Transverse colon (tissue), 4 donors: ENCODE results near the gene IL17C. TPM values are rescaled to one million over a fixed set of nuclear protein-coding genes. Genes with fewer than 3 reads are reported as not detected.
A peak's percentile ranks its signal among the peaks of the same experiment; 100 is the strongest.

Experiments used
- DNase-seq: peaks from one replicate; pipeline ENCODE4 v3.0.0-alpha.2; 2019
- H3K27ac ChIP-seq, 4 donors: fragments of 200-600 bp; sonication (generic); 2 replicates each; pipeline ENCODE4 v1.5.1; 2016 to 2018; ENCODE audit warnings: inconsistent platforms in 4 of 4
- H3K27me3 ChIP-seq: fragments of 200-600 bp; sonication (generic); 2 replicates; pipeline ENCODE4 v1.5.1; 2017; ENCODE audit warnings: inconsistent platforms
- H3K36me3 ChIP-seq, 4 donors: fragments of 200-600 bp; sonication (generic); 2 replicates each; pipeline ENCODE4 v1.5.1; 2017 to 2019; ENCODE audit warnings: inconsistent platforms in 4 of 4
- H3K4me1 ChIP-seq, 4 donors: fragments of 200-600 bp; sonication (generic); 2 replicates each; pipeline ENCODE4 v1.5.1; 2017 to 2020; ENCODE audit warnings: inconsistent platforms in 4 of 4
- H3K4me3 ChIP-seq, 4 donors: fragments of 200-600 bp; sonication (generic); 1 replicate in 1 of 4; 2 replicates in 3 of 4; pipeline versions ENCODE4 v1.5.1 to v1.6.1; 2017 to 2019; ENCODE audit warnings: inconsistent platforms in 4 of 4
- H3K9me3 ChIP-seq, 2 donors: fragments of 200-600 bp; sonication (generic); 2 replicates each; pipeline ENCODE4 v1.5.1; 2017 to 2019; ENCODE audit warnings: inconsistent platforms in 2 of 2
- CTCF ChIP-seq, 5 experiments: fragments of 200-600 bp in 3 of 5; fragments of 450-650 bp in 2 of 5; sonication (generic) in 3 of 5; IDR thresholded peaks; 1 replicate in 2 of 5; 2 replicates in 3 of 5; pipeline ENCODE4 v1.5.1; 2016 to 2017; ENCODE audit warnings: antibody characterized with exemption in 5 of 5, inconsistent platforms in 3 of 5, mild to moderate bottlenecking in 2 of 5, moderate library complexity in 1 of 5
- EP300 ChIP-seq: sonication (generic); formaldehyde crosslinking; IDR thresholded peaks from one replicate; pipeline ENCODE4 v1.6.1; 2017; ENCODE audit warnings: antibody characterized with exemption, low read depth
- POLR2A ChIP-seq: fragments of 450-650 bp; IDR thresholded peaks from one replicate; pipeline ENCODE4 v1.6.1; 2016; ENCODE audit warnings: antibody characterized with exemption, mild to moderate bottlenecking, moderate library complexity
- POLR2AphosphoS5 ChIP-seq, 3 donors: sonication (generic); formaldehyde crosslinking; IDR thresholded peaks; one replicate each; pipeline ENCODE4 v1.6.1; 2016; ENCODE audit warnings: antibody characterized with exemption in 3 of 3
- WGBS, 2 donors: methylation state at CpG; one replicate each; pipeline ENCODE4 v1.1.5; 2018; ENCODE audit warnings: low coverage in 1 of 2; 5-methylcytosine and 5-hydroxymethylcytosine counted together
- in situ Hi-C, 4 donors: fragments of 200-750 bp; cut with MboI; loops; one replicate each; pipeline versions ENCODE4 v1.15.0 to v1.15.1; 2017; ENCODE audit warnings: low sequenced_read_pairs in 3 of 4, low pct_ligation_motif_present in 1 of 4, low pct_unique_long_range_greater_than_20kb in 1 of 4
- intact Hi-C: fragments of 100-400 bp; cut with DNase I; formaldehyde crosslinking; loops from one replicate; pipeline ENCODE4 v1.15.1; 2023; ENCODE audit warnings: low total_unique reads
- total RNA-seq, 4 donors: library from RNA; depleted of rRNA; stranded (reverse); fragments of >200 nt; gene quantifications; one replicate each; pipeline ENCODE4 v1.1.0, GENCODE V29; 2016

IL17C gene
- total RNA-seq, 4 donors from 2014 or later: not detected

DNA sequence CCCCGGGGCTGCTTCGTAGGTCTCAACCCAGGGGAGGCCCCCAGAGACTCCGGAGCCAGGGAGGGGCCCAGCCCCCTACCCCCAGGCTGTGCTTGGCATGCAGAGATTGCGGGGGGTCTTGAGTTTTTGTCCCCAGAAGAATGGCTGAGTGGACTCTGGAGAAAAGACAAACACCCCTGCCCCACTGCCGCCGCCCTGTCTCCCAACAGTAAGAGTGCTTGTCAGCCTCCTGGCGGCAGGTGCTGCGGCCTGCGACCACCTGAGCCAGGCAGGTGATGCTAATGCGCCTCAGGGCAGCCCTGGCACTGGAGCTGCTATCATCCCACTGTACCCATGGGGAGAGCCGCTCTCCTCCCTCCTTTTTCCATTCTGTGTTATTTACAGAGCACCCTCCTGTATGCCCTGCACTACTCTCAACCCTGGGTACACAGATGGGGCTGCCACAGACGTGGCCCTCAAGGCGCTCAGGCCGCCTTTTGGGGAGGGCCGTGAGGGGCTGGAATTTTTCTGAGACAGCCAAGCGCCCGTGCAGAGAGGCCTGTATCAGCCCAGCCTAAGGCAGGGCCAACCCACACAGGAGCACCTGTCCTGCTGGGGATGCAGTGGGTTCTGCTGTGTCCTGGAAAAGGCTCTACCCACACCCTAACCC is 2.6 kb upstream of the IL17C start:
- Histone ChIP-seq H3K27me3 (peaks cover 57% of the 10 kb centered on the region), H3K27ac (no peak overlapping the region), H3K4me1 (peaks cover 12 to 39% (median 35%) of the 10 kb centered on the region in 4 donors), H3K36me3 (peaks cover 0 to 13% (median 3%) of the 10 kb centered on the region in 4 donors), H3K4me3 (no peak overlapping the region), H3K9me3 (no peaks in the 10 kb centered on the region)
- TF ChIP-seq POLR2A: no peak
- TF ChIP-seq EP300: no peak
- no peak for TF ChIP-seq POLR2AphosphoS5 (IDR thresholded peaks at IDR 0.05)
- no peak for TF ChIP-seq CTCF (IDR thresholded peaks at IDR 0.05)
- in situ Hi-C loops (no loop called here), intact Hi-C loops (no loop called here)
- DNase-seq: no peak
- 50 to 87% methylated on average over 2 to 15 of the region's 17 CpGs for WGBS, 2 donors

DNA sequence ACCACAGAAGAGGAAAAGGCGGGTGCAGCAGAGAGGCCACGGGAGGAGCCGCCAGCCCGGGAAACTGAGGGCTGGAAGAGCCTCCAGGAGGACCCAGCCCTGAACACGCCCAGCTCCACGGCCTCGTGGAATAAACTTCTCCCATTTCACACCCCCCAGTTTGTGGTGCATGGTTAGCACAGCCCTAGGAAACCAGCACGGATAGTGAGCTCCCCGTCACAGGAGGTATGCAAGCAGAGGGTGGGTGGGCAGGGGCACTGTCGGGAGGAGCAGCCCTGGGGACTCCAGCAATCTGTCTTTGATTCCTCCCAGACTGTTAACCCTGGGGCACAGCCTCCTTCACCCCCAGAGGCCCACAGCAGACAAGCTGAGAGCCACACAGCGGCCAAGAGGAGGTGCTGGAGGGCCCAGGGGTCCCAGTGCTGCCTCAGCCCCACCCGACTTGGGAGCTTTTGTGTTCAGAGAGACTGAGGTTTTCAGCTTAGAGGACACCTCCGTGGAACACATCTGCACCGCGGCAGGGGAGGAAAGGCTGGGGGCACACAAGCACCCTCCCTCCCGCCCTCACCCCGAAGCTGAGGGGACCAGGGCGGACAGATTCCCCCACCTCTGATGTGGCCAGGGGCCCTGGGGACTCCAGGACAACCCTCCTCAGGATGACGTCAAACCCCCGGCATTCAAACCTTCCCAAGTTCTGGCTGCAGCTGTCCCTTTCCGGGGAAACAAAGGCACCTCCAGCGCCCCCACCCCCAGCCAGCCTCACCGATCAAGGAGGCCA is 1.7 kb upstream of the IL17C start:
- H3K4me1 ChIP-seq: peaks cover 12 to 39% (median 35%) of the 10 kb centered on the region in 4 donors
- no peak for DNase-seq
- peaks cover 0 to 6% (median 0%) of the 10 kb centered on the region in 4 donors for H3K36me3 ChIP-seq
- intact Hi-C loops (no loop called here), in situ Hi-C loops (no loop called here)
- no peak for TF ChIP-seq EP300
- TF ChIP-seq CTCF (IDR thresholded peaks at IDR 0.05): no peak
- TF ChIP-seq POLR2AphosphoS5 (IDR thresholded peaks at IDR 0.05): no peak
- 73% methylated on average over 23 of the region's 23 CpGs; no CpG with 5 or more reads in 1 of the 2 donors for WGBS, 2 donors
- no peak overlapping the region for H3K27ac ChIP-seq
- H3K4me3 ChIP-seq: no peak overlapping the region
- peaks cover 61% of the 10 kb centered on the region for H3K27me3 ChIP-seq
- no peaks in the 10 kb centered on the region for H3K9me3 ChIP-seq

DNA sequence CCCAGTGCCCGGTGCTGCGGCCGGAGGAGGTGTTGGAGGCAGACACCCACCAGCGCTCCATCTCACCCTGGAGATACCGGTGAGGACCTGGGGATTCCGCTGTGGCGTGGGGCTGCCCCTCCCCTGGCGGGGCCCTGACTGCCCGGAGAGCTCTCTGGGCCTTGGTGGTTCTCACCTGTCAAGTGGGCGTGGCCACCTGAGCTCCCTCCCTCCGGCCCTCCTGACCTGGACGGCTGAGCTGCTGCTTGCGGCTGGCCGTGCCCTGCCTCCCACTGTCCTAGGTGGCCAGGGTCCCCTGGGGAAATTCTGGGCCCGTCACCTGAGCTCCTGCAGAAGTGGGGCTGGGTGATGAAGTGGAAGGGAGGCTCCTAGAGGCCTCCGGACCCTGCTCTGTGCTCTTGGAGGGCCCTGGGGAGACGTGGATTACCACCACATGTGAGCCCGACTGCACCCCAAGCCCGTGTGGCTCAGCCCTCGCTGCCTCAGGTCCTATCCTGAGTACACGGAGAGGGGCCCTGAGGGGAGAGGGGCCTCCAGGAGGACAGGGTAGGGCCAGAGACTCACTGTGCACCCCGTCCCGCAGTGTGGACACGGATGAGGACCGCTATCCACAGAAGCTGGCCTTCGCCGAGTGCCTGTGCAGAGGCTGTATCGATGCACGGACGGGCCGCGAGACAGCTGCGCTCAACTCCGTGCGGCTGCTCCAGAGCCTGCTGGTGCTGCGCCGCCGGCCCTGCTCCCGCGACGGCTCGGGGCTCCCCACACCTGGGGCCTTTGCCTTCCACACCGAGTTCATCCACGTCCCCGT is 1.1 kb downstream of the IL17C start:
- TF ChIP-seq POLR2A (no peak), POLR2AphosphoS5 (IDR thresholded peaks at IDR 0.05) (no peak), CTCF (IDR thresholded peaks at IDR 0.05) (no peak), EP300 (no peak)
- no peak overlapping the region for H3K27ac ChIP-seq
- in situ Hi-C loops: no loop called here
- DNase-seq: peak; percentile 74
- intact Hi-C loops: no loop called here
- no peaks in the 10 kb centered on the region for H3K9me3 ChIP-seq
- no peak overlapping the region for H3K4me3 ChIP-seq
- 33% methylated on average over 41 of the region's 45 CpGs; no CpG with 5 or more reads in 1 of the 2 donors for WGBS, 2 donors
- H3K4me1 ChIP-seq: peaks cover 8 to 30% (median 26%) of the 10 kb centered on the region in 4 donors
- H3K36me3 ChIP-seq: no peaks in the 10 kb centered on the region
- peaks cover 56% of the 10 kb centered on the region for H3K27me3 ChIP-seq

DNA sequence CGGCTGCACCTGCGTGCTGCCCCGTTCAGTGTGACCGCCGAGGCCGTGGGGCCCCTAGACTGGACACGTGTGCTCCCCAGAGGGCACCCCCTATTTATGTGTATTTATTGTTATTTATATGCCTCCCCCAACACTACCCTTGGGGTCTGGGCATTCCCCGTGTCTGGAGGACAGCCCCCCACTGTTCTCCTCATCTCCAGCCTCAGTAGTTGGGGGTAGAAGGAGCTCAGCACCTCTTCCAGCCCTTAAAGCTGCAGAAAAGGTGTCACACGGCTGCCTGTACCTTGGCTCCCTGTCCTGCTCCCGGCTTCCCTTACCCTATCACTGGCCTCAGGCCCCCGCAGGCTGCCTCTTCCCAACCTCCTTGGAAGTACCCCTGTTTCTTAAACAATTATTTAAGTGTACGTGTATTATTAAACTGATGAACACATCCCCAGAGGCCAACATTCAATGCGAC is 1.7 kb downstream of the IL17C start:
- no peak for TF ChIP-seq EP300
- peaks cover 54% of the 10 kb centered on the region for H3K27me3 ChIP-seq
- H3K36me3 ChIP-seq: no peaks in the 10 kb centered on the region
- no peak overlapping the region for H3K4me3 ChIP-seq
- in situ Hi-C loops (no loop called here), intact Hi-C loops (no loop called here)
- no peaks in the 10 kb centered on the region for H3K9me3 ChIP-seq
- 47 to 54% methylated on average over 3 to 13 of the region's 13 CpGs for WGBS, 2 donors
- H3K27ac ChIP-seq: no peak overlapping the region
- peaks cover 8 to 27% (median 21%) of the 10 kb centered on the region in 4 donors for H3K4me1 ChIP-seq
- no peak for DNase-seq
